Muscle of back (tissue), 13 donors: ENCODE results near the gene USP38. TPM values are rescaled to one million over a fixed set of nuclear protein-coding genes. Genes with fewer than 3 reads are reported as not detected.
A peak's percentile ranks its signal among the peaks of the same experiment; 100 is the strongest.
"Not testable (repeated sequence)": the region's sequence is repeated elsewhere in the genome, so short reads cannot be mapped to it uniquely, and the experiment has no call there.

Source experiments
- DNase-seq, 3 donors: peaks; one replicate each; pipeline versions ENCODE4 v3.0.0 to v3.0.0-alpha.2; 2013
- long read RNA-seq, 9 donors: transcript quantifications; one replicate each; lab custom pipeline, GENCODE V29; 2026
- polyA plus RNA-seq, 10 donors: library from polyadenylated mRNA; unstranded; fragments of 120-200 nt; gene quantifications; one replicate each; pipeline ENCODE4 v1.2.1, GENCODE V29; 2013; ENCODE audit not compliant: insufficient read length in 10 of 10

Gene USP38, protein sequence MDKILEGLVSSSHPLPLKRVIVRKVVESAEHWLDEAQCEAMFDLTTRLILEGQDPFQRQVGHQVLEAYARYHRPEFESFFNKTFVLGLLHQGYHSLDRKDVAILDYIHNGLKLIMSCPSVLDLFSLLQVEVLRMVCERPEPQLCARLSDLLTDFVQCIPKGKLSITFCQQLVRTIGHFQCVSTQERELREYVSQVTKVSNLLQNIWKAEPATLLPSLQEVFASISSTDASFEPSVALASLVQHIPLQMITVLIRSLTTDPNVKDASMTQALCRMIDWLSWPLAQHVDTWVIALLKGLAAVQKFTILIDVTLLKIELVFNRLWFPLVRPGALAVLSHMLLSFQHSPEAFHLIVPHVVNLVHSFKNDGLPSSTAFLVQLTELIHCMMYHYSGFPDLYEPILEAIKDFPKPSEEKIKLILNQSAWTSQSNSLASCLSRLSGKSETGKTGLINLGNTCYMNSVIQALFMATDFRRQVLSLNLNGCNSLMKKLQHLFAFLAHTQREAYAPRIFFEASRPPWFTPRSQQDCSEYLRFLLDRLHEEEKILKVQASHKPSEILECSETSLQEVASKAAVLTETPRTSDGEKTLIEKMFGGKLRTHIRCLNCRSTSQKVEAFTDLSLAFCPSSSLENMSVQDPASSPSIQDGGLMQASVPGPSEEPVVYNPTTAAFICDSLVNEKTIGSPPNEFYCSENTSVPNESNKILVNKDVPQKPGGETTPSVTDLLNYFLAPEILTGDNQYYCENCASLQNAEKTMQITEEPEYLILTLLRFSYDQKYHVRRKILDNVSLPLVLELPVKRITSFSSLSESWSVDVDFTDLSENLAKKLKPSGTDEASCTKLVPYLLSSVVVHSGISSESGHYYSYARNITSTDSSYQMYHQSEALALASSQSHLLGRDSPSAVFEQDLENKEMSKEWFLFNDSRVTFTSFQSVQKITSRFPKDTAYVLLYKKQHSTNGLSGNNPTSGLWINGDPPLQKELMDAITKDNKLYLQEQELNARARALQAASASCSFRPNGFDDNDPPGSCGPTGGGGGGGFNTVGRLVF
- polyA plus RNA-seq, result 10 to 100 TPM; 15.1 to 22.8 (median 17.4) TPM
- long read RNA-seq, donor 1, full-length matches to known transcripts, result 3 of 3 reads
- long read RNA-seq, donor 1, partial matches to known transcripts, result 0 of 3 reads
- long read RNA-seq, donor 1, other reads (novel, unspliced or antisense), result 0 of 3 reads
- long read RNA-seq, donor 2, full-length matches to known transcripts, result 2 of 2 reads
- long read RNA-seq, donor 2, partial matches to known transcripts, result 0 of 2 reads
- long read RNA-seq, donor 2, other reads (novel, unspliced or antisense), result 0 of 2 reads
- long read RNA-seq, donor 3, result 0 reads
- long read RNA-seq, donor 4, full-length matches to known transcripts, result 6 of 6 reads
- long read RNA-seq, donor 4, partial matches to known transcripts, result 0 of 6 reads
- long read RNA-seq, donor 4, other reads (novel, unspliced or antisense), result 0 of 6 reads
- long read RNA-seq, donor 5, full-length matches to known transcripts, result 2 of 2 reads
- long read RNA-seq, donor 5, partial matches to known transcripts, result 0 of 2 reads
- long read RNA-seq, donor 5, other reads (novel, unspliced or antisense), result 0 of 2 reads
- long read RNA-seq, donor 6, full-length matches to known transcripts, result 4 of 4 reads
- long read RNA-seq, donor 6, partial matches to known transcripts, result 0 of 4 reads
- long read RNA-seq, donor 6, other reads (novel, unspliced or antisense), result 0 of 4 reads
- long read RNA-seq, donor 7, full-length matches to known transcripts, result 2 of 2 reads
- long read RNA-seq, donor 7, partial matches to known transcripts, result 0 of 2 reads
- long read RNA-seq, donor 7, other reads (novel, unspliced or antisense), result 0 of 2 reads
- long read RNA-seq, donor 8, full-length matches to known transcripts, result 2 of 2 reads
- long read RNA-seq, donor 8, partial matches to known transcripts, result 0 of 2 reads
- long read RNA-seq, donor 8, other reads (novel, unspliced or antisense), result 0 of 2 reads
- long read RNA-seq, donor 9, result 0 reads

DNA sequence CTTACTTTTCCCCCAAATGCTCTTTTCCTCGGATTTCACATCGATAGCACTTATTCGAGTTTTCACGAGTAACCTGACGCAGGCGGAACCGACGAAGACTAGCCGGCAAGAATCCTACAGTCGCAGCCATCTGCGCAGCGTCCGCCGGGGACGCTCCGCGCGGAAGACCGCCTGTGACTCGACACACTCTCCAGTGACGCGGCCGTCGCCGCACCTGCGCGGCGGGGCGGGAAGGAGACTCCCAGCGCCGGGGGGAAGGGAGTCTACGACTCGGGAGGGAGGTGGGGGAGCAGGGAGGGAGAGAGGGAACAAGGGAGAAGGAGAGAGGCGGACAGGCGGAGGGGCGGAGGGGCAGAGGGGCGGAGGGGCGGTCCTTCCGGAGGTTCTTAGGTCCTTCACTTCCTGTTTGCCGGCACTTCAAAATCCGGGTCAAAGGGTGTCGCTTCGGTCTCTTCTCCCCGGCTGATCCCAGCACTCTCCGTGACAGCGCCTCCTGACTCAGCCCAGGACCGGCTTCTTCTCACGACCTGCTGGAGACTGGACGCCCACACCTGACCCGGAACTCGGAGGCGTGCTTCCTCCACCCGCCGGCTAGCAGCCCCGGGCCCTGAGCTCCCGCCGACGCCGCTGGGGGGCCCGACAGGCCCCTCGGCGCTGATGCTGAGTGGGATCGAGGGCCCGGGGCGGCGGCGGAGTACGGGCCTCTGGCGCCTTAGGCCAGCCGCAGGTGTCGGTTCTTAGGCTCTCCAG, at the start of gene USP38:
Gene USP38 (plus strand): TSS at position 415 of the 750 bp plus-strand sequence. CDS start 534 bp downstream, outside the sequence.
- DNase-seq, result peak; percentile 90 to 96 (median 93)

- DNase-seq, result no peak
Measured at GRCh38 chr4:143135358-143135757, 49.4 kb upstream of the USP38 start.

DNA sequence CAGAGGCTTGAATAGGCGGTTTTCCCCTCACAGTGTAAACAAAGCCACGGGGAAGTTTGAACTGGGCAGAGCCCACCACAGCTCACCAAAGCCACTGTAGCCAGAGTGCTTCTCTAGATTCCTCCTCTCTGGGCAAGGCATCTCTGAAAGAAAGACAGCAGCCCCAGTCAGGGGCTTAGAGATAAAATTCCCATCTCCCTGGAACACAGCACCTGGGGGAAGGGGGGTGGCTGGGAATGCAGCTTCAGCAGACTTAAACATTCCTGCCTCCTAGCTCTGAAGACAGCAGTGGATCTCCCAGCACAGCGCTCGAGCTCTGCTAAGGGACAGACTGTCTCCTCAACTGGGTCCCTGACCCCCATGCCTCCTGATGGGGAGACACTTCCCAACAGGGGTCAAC, 44.0 kb upstream of the USP38 start:
- no peak for DNase-seq

DNA sequence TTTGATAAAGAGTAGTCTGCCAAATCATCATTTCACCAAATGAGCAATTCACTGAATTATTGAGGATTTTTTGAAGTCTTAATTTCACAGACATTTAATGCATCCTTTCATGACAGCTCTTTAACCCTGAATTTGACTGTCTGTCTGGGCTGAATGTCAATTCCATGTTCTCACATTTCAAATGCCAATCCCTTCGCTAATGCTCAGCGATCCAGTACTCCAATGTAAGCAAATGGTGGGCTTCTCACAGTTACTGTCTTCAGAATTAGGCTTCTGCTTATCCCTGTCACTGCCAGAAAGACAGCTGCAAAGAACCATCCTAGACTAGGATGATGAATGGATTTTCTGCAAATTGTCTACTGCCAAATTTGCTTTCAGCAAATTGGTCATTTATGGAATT, 36.2 kb upstream of the USP38 start:
- DNase-seq, result peak; percentile 28 to 54 (median 42)

- no peak for DNase-seq
Measured at GRCh38 chr4:143156853-143157252, 27.9 kb upstream of the USP38 start.

DNA sequence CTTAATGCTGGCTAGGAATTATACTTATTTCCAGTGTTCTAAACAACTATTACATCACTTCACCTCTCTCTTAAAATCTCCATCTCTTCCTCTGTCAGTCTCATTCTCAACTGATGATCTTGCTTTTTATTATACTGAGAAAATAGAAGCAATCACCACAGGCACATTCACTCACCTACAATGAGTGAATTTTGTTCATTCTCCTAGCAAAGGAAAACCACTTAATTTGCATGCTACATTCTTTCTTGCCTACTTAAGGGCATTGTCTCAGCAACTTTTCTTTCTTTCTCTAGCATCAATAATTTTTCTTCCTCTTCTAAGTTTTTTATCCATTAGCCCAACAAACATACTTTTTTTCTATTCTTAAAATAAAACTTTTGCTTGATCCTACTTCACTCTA, 21.1 kb upstream of the USP38 start:
- no peak for DNase-seq

DNA sequence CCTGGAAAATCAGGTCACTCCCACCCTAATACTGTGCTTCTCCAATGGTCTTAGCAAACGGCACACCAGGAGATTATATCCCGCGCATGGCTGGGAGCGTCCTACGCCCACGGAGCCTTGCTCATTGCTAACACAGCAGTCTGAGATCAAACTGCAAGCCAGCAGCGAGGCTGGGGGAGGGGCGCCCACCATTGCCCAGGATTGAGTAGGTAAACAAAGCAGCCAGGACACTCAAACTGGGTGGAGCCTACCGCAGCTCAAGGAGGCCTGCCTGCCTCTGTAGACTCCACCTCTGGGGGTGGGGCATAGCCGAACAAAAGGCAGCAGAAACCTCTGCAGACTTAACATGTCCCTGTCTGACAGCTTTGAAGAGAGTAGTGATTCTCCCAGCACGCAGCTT, 18.0 kb upstream of the USP38 start:
- DNase-seq, result not testable (repeated sequence)

DNA sequence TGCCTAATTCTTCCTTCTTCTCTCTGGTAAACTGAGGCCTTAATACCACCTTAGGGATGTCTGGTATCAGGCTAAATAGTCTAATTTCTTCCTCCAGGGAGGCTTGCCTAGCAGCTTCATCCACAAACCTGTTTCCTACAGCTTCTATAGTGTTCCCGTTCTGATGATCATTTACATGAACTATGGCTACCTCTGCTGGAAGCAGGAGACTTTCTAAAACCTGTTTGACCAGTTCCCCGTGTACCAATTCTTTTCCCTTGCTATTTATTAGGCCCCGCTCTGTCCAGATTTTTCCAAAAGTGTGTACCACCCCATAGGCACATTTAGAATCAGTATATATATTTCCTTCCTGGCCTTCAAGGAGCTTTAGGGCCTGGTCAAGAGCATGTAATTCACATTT, 5.8 kb upstream of the USP38 start:
- DNase-seq, result no peak

GRCh38 chr4:143183513-143184216, 1.1 kb upstream of the USP38 start:
- no peak for DNase-seq

DNA sequence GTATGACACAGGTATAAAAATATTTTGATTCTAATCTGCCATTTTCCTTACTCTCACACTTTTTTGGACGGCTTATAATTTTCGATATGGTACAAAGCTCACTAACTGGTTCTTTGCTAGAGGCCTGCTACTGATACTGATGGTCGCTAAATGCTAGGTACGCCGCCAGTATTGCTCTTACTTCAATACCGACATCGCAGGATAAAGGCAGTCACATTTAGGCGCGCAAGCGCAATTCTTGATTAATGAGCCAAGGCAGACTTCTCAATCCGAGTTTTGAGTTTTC, 557 bp upstream of the USP38 start:
- DNase-seq, result no peak

DNA sequence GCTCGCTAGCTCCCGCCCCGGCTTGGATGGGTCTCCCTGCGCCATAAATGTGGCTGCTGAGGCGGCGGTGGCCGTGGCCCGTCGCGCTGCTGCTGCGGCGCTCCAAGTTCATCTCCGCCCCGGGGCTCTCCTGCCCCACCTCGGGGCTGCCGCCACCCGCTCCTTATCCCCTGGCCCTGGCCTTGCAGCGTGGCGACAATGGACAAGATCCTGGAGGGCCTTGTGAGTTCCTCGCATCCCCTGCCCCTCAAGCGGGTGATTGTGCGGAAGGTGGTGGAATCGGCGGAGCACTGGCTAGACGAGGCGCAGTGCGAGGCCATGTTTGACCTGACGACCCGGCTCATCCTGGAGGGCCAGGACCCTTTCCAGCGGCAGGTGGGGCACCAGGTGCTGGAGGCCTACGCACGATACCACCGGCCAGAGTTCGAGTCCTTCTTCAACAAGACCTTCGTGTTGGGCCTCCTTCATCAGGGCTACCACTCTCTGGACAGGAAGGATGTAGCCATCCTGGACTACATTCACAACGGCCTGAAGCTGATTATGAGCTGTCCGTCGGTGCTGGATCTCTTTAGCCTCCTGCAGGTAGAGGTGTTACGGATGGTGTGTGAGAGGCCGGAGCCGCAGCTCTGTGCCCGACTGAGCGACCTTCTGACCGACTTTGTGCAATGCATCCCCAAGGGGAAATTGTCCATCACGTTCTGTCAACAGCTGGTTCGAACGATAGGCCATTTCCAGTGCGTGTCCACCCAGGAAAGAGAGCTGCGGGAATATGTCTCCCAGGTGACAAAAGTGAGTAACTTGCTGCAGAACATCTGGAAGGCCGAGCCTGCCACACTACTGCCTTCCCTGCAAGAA, 763 bp downstream of the USP38 start:
- DNase-seq, result peak in 1 of 3 donors; percentile 28

- DNase-seq, result peak in 1 of 3 donors; percentile 9
Measured at GRCh38 chr4:143186212-143186611, 1.5 kb downstream of the USP38 start.

GRCh38 chr4:143186649-143187048, 1.9 kb downstream of the USP38 start:
- peak in 1 of 3 donors; percentile 22 for DNase-seq

DNA sequence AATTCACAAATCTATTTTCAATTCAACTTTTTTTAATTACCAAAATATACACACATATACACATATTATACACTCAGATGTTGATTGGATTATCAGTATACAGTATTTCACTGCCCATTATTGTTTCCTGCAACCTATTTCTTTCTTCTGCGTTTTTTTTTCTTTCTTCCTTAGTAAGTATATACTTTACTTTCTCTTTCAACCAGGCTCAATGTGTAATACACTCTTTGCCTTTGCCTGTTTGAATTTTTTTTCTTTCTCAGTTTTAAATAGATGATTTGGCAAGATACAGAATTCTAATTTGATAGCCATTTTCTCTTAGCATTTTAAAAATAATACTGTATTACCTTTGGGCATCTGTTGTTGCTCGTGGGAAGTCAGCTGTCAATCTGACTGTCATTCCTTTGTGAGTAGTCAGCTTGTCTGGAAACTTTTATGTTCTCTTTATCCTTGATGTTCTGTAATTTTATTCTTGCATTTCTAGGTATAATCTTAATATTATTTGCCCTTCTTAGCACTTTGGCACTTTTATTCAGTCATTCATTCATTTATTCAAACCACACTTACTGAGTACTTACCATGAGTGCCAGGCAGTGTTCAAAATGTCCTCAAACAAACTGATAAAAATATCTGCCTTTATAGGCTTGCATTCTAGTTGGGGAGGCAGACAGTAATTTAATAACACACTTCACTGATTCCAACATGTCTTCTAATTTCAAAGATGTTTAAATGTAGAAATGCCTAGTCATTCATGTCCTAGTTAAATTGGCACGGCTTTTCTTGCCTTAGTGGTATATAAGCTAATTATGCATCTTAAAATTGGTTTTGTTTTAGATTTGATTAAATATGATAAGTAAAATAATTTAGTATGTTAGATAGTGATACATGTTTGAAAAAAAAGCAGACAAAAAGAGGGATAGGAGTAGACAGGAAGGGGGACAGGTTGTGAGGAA, 3.7 kb downstream of the USP38 start:
- no peak for DNase-seq

- no peak for DNase-seq
Measured at GRCh38 chr4:143189528-143189927, 4.8 kb downstream of the USP38 start.

GRCh38 chr4:143195581-143195980, 10.9 kb downstream of the USP38 start:
- no peak for DNase-seq

DNA sequence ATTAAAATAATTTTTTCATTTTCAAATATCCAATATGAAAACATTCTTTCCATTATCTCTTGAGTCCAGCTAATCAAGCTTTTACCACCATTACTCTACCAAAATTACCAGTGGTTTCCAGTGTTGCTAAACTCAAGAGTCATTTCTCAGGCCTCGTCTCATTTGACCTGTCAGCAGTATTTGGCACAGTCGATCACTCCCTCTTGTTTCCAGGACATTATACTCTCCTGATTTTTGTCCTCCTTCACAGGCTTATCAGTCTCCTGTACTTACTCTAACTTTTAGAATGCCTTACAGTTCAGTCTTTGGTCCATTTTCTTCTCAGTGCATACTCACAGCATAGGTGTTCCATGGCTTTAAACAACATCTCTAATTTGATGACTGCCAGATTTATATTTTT, 11.6 kb downstream of the USP38 start:
- no peak for DNase-seq
